GM19455 (cell line): ENCODE measurements around the gene RAF1.

Source experiments
- ATAC-seq: cut with Tn5 transposase; IDR thresholded peaks from one replicate; pipeline ENCODE4 v1.9.1; 2021; ENCODE audit not compliant: unreplicated experiment

The RAF1 gene

DNA sequence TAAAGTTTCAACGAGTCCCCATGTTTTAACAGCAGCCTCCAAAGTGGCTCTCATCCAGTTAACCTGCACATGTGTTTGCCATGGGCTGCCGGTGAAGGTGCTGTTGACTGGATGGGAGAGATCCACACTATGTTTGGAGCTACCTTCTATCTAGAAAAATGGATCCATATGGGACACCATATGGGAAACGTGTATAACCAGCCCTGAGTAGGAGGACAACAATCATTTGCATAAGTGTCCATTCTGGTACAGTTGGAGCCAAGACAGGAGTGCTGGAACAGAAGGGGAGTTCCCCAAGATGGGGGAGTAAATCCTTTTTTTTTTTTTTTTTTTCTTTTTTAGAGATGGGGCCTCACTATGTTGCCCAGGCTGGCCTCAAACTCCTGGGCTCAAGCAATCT lies 70.4 kb downstream of the RAF1 start:
- ATAC-seq, result no peak

DNA sequence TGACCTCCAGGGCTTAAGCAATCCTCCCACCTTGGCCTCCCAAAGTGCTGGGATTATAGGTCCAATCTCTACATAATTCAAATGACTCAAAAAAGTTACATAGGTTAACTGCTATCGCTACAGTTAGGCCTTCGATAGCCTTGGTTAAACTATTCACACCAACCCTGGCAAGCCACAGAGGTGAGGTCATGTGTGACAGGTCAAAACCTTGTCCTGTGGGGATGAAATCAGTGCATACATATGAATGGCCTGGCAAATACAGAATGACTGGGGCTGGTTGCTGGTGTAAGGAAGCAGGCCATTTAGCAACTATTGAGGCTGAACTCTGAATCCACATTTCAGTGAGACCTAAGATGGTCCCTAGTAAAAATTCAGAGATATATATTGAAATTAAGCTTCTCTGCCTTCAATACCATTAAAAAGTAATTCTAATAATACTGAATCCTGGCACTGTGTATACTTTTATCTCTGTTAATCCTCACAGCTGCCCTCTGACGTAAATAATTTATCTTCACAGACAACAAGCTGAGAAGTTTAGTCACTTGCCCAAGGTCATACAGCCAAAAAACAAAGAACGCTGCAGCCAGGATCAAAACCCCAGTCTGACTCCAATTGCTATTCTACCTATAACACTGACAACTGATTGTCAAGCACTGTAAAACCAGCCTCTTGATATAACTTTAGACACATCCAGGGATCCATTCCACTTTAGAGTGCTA lies 71.8 kb downstream of the RAF1 start:
- ATAC-seq, result no peak

DNA sequence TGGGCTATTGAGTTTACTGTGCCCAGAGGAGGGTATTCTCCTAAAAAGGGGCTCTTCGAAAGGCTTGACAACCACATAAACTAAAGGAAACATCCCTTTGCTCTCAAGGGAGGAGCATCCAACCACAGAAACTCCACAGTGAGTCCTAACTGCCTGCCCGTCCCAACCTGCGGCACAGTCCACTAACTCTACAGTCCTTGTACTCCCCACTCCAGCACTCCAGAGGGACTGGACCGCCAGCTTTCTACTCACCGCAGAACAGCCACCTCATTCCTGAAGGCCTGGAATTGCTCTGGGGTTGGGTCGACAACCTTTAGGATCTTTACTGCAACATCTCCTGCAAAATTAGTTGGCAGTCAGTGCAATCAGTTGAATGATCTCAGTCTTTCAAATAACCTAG lies 72.5 kb downstream of the RAF1 start:
- no peak for ATAC-seq

- ATAC-seq, result no peak
Observed at GRCh38 chr3:12590096-12590495, 73.8 kb downstream of the RAF1 start.

- no peak for ATAC-seq
Observed at GRCh38 chr3:12588039-12589009, 75.6 kb downstream of the RAF1 start.

DNA sequence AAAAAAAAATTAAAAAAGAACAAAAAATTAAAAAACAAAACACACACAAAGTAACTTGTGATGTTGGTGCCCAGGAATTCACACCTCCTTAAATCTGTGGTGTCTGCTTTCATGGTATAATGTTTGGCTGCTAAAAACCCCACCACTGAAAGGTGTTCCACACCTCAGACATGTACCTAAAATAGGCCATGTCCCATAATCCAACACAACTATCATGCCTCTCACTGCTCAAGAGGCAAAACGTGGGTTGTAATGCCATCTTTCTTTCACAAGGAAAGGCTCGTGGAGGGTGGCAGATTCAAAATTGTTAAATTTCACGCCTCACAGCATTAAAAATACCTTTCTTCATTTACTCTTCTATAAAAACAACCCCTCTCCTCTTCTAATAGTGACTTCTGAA lies 77.5 kb downstream of the RAF1 start:
- ATAC-seq, result no peak

DNA sequence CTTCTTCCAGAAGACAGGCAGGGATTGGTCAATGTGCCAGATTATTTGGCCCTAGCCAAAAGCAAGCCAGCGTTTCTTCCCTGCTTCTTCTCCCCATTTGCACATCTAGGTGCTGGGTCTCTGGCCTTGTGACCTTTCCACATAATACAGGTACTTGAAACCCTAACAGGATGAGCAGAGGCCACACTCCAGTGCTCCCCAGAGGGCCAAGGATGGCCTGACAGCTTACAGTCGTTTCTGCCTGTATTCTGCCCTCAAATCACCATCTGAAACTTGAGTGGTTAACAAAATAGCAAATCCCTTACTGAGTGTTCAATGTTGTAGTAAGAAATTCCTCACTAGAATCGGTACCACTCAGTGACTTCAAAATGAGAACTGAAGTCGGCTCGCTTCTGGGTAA lies 77.9 kb downstream of the RAF1 start:
- ATAC-seq, result no peak

- no peak for ATAC-seq
Observed at GRCh38 chr3:12585181-12585580, 78.7 kb downstream of the RAF1 start.

- ATAC-seq, result no peak
Observed at GRCh38 chr3:12584083-12584482, 79.8 kb downstream of the RAF1 start.

DNA sequence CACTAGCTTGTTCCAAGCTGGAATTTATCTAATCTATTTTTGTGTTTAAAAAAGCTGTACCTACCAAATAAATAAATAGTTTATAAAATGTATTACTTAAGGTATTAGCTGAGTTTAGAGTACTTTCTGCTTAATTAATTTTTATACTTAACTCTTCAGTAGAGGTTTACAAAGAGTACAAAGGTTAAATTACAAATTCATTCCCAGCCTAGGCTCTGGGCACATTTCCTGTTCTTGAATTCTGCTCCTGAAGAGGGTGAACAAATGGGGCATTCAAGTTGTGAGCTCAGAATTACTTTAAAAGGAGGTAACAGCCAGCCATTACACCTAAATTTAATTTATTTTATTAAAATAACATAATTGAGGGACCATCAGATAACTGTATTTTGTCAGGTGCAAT lies 80.6 kb downstream of the RAF1 start:
- ATAC-seq, result no peak

DNA sequence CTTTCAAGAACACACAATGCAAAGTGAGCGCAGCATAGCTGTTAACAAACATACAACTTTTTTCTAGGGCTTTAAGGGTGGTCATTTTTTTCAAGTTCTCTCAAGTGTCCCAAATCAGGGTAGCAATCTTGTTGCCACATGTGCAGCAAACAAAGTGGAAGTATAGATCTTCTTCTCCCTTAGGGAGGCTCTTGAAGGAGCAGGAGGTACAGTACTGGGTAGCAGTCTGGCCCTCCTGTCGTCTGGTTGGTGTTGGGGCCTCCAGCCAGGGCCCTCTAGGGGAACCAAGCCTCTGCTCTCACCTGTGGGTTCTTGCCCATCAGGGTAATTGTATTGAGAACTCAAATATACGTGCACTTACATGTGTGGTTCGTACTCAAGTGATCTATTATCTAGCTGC lies 81.2 kb downstream of the RAF1 start:
- no peak for ATAC-seq

DNA sequence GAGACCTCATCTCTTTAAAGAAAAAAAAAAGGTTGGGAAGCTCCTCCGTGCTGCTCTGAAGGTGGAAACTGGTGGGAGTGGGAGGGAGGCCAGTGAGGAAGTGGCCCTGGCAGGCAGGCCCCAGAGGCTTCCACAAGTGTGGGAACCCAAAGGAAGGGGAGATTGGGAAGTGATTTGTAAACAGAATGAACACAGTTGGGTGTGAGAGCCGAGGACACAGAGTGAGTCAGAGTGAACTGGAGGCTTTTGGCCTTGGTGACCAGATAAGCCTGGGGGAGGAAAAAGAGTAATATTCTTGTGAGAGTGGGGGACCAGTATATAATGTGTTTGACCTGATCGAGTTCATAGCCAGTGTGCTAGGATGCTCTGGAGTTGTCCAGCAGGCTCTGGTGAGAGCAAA lies 84.0 kb downstream of the RAF1 start:
- ATAC-seq, result no peak

GRCh38 chr3:12579456-12579855 lies 84.5 kb downstream of the RAF1 start:
- ATAC-seq, result no peak

- no peak for ATAC-seq
Observed at GRCh38 chr3:12578742-12579141, 85.2 kb downstream of the RAF1 start.

DNA sequence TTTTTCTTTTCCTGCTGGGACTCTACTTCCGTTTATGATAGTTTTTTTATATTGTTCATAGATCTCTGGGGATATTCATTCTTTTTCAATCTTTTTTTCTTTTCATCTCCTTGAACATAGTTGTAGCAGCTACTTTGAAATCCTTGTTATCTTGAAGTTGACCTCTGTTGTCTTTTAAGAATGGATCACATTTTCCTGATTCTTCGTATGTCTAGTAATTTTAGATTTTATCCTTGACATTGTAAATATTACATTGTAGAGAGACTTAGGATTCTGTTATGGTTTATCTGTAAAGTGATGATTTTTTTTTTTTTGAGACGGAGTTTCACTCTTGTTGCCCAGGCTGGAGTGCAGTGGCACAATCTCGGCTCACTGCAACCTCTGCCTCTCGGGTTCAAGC lies 86.5 kb downstream of the RAF1 start:
- no peak for ATAC-seq

GRCh38 chr3:12574661-12575060 lies 89.3 kb downstream of the RAF1 start:
- no peak for ATAC-seq

DNA sequence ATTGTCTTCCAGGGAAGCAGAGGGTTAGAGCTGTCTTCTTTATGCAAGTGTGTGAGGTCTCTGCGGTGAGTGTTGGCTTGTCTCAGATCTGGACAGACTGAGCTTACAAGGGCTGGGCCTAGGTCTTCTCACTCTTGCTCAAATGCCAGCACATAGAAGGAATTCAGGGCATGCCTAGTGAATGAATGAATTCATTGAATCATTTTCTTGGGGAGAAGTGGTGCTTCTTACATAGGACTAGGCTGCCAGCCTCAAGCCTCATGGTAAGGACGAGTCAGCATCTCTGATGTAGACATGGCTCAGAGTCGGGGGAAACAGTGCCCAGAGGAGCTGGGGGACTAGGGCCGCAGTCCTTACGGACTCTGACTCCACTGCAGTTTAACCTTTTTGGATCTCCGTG lies 89.8 kb downstream of the RAF1 start:
- no peak for ATAC-seq

- no peak for ATAC-seq
Observed at GRCh38 chr3:12571986-12572385, 91.9 kb downstream of the RAF1 start.

DNA sequence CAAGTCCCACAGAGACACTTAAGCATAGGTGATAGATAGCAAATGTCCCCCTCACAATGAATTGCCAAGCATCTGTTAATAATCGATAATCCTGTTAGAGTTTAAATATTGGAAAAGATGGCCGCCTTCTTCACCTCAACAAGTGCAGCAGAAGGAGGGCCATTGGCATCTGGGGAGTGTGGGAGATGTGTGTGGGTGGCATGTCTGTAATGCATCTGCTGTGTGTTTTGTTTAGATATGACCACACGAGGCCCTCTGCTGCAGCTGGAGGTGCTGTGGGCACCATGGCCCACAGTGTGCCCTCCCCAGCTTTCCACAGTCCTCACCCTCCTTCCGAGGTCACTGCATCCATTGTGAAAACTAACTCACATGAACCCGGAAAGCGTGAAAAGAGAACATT lies 94.1 kb downstream of the RAF1 start:
- no peak for ATAC-seq

GRCh38 chr3:12568747-12569146 lies 95.2 kb downstream of the RAF1 start:
- no peak for ATAC-seq

GRCh38 chr3:12566976-12567375 lies 96.9 kb downstream of the RAF1 start:
- no peak for ATAC-seq

GRCh38 chr3:12562451-12562850 lies 101.5 kb downstream of the RAF1 start:
- no peak for ATAC-seq
